SU-DHL-6 (cell line): ENCODE measurements around the gene ZBBX.

Source experiments
- H2AFZ ChIP-seq: fragments of 200-600 bp; sonication (generic); 2 replicates; pipeline ENCODE4 v1.6.1; 2014; ENCODE audit warnings: low read depth, mild to moderate bottlenecking, moderate library complexity, mixed read lengths, antibody characterized with exemption, low read length; ENCODE audit not compliant: severe bottlenecking
- H3F3A ChIP-seq: fragments of 200-600 bp; shearing (Covaris generic); 2 replicates; pipeline ENCODE4 v1.6.0; 2016; ENCODE audit warnings: antibody characterized with exemption, mild to moderate bottlenecking; ENCODE audit not compliant: insufficient read depth
- H3K27ac ChIP-seq: fragments of 200-600 bp; sonication (generic); 2 replicates; pipeline ENCODE4 v1.5.1; 2016; ENCODE audit warnings: low read depth, mild to moderate bottlenecking, low read length, moderate library complexity, mixed read lengths
- H3K27me3 ChIP-seq: fragments of 200-600 bp; sonication (generic), shearing (Covaris generic); 2 replicates; pipeline ENCODE4 v1.6.0; 2014; ENCODE audit warnings: mild to moderate bottlenecking, low read length
- H3K36me3 ChIP-seq: fragments of 200-600 bp; sonication (generic); 2 replicates; pipeline ENCODE4 v1.6.1; 2014; ENCODE audit warnings: mild to moderate bottlenecking, low read length, mixed read lengths
- H3K4me2 ChIP-seq: fragments of 300-600, 200-600 bp; shearing (Covaris generic), sonication (generic); 2 replicates; pipeline ENCODE4 v1.6.0; 2014; ENCODE audit warnings: low read length, low read depth, mild to moderate bottlenecking; ENCODE audit not compliant: poor library complexity, severe bottlenecking
- H3K4me3 ChIP-seq: fragments of 200-600 bp; sonication (generic); 2 replicates; pipeline ENCODE4 v1.5.1; 2014; ENCODE audit warnings: antibody characterized with exemption, low read length, mild to moderate bottlenecking, mixed read lengths; ENCODE audit not compliant: insufficient read depth, poor library complexity, severe bottlenecking
- H3K79me2 ChIP-seq: fragments of 200-600 bp; sonication (generic); 2 replicates; pipeline ENCODE4 v1.6.1; 2014; ENCODE audit warnings: mild to moderate bottlenecking, low read length, moderate library complexity; ENCODE audit not compliant: insufficient read depth
- H3K9ac ChIP-seq: fragments of 200-600 bp; sonication (generic); 2 replicates; pipeline ENCODE4 v1.7.0; 2014; ENCODE audit warnings: mild to moderate bottlenecking, low read length
- H3K9me2 ChIP-seq: fragments of 200-600 bp; sonication (generic); replicated peaks from 2 replicates; pipeline ENCODE4 v1.6.1; 2014; ENCODE audit warnings: low read length; ENCODE audit not compliant: insufficient read depth
- H3K9me3 ChIP-seq: fragments of 200-600 bp; sonication (generic); 2 replicates; pipeline ENCODE4 v1.6.1; 2014; ENCODE audit warnings: low read length, mixed read lengths; ENCODE audit not compliant: insufficient read depth
- H4K20me1 ChIP-seq: fragments of 200-600 bp; sonication (generic); 2 replicates; pipeline ENCODE4 v1.6.1; 2014; ENCODE audit warnings: low read depth, mild to moderate bottlenecking, antibody characterized with exemption, low read length, moderate library complexity, mixed read lengths
- CTCF ChIP-seq: fragments of 200-600 bp; sonication (generic); IDR thresholded peaks from one replicate; pipeline ENCODE4 v1.5.1; 2017; ENCODE audit warnings: antibody characterized with exemption, mild to moderate bottlenecking, low read length, moderate library complexity; ENCODE audit not compliant: insufficient read depth, poor library complexity, severe bottlenecking
- EZH2phosphoT487 ChIP-seq: fragments of 200-600 bp; sonication (generic), shearing (Covaris generic); conservative IDR thresholded peaks from 2 replicates; pipeline ENCODE4 v1.6.1; 2018; ENCODE audit warnings: mild to moderate bottlenecking, antibody characterized with exemption, low read length, moderate library complexity, mixed read lengths

Gene ZBBX

GRCh38 chr3:167354751-167355150 lies 25.3 kb downstream of the ZBBX start:
- no peak overlapping the region for H2AFZ ChIP-seq
- no peaks in the 10 kb centered on the region for H3K27me3 ChIP-seq
- H3K9ac ChIP-seq = no peak overlapping the region
- H3K4me3 ChIP-seq = no peak overlapping the region
- TF ChIP-seq CTCF = no peak
- TF ChIP-seq EZH2phosphoT487 = no peak
- H3K27ac ChIP-seq = no peak overlapping the region
- H3F3A ChIP-seq = no peaks in the 10 kb centered on the region
- H4K20me1 ChIP-seq = no peaks in the 10 kb centered on the region
- H3K79me2 ChIP-seq = no peaks in the 10 kb centered on the region
- H3K36me3 ChIP-seq = no peaks in the 10 kb centered on the region
- H3K9me3 ChIP-seq = no peaks in the 10 kb centered on the region
- no peak overlapping the region for H3K4me2 ChIP-seq
- no peaks in the 10 kb centered on the region for H3K9me2 ChIP-seq

GRCh38 chr3:167350245-167350862 lies 29.7 kb downstream of the ZBBX start:
- Histone ChIP-seq H3K9me2 (no peaks in the 10 kb centered on the region), H3K9me3 (no peaks in the 10 kb centered on the region), H3F3A (no peaks in the 10 kb centered on the region), H4K20me1 (no peaks in the 10 kb centered on the region), H3K27ac (no peak overlapping the region), H3K27me3 (no peaks in the 10 kb centered on the region), H3K4me2 (peak overlapping the region; percentile 25), H3K9ac (no peak overlapping the region), H3K36me3 (no peaks in the 10 kb centered on the region), H3K79me2 (no peaks in the 10 kb centered on the region), H3K4me3 (no peak overlapping the region), H2AFZ (peak overlapping the region; percentile 41)
- TF ChIP-seq CTCF (peak; percentile 41), EZH2phosphoT487 (no peak)

- Histone ChIP-seq H3K9me3 (no peaks in the 10 kb centered on the region), H3K9me2 (no peaks in the 10 kb centered on the region), H2AFZ (no peak overlapping the region), H3F3A (no peaks in the 10 kb centered on the region), H3K36me3 (no peaks in the 10 kb centered on the region), H3K27ac (no peak overlapping the region), H3K79me2 (no peaks in the 10 kb centered on the region), H3K4me2 (no peak overlapping the region), H3K4me3 (no peak overlapping the region), H3K9ac (no peak overlapping the region), H4K20me1 (no peaks in the 10 kb centered on the region), H3K27me3 (no peaks in the 10 kb centered on the region)
- TF ChIP-seq CTCF (no peak), EZH2phosphoT487 (no peak)
These were observed 33.9 kb downstream of the ZBBX start for GRCh38 chr3:167346171-167346570.
